HG02885 (cell line): ENCODE data around the gene CCDC85B.
"Not testable (repeated sequence)": the region's sequence is repeated elsewhere in the genome, so short reads cannot be mapped to it uniquely, and the experiment has no call there.

Experiments used
- ATAC-seq: cut with Tn5 transposase; IDR thresholded peaks from one replicate; pipeline ENCODE4 v1.9.1; 2021; ENCODE audit warnings: mild to moderate bottlenecking; ENCODE audit not compliant: unreplicated experiment, poor library complexity

CCDC85B gene

GRCh38 chr11:65884716-65885092 lies 5.8 kb upstream of the CCDC85B start:
- ATAC-seq, result no peak

GRCh38 chr11:65885231-65885630 lies 5.2 kb upstream of the CCDC85B start:
- ATAC-seq, result no peak

- no peak for ATAC-seq
Observed at GRCh38 chr11:65885808-65886536, 4.5 kb upstream of the CCDC85B start.

GRCh38 chr11:65886826-65887722 lies 3.4 kb upstream of the CCDC85B start:
- no peak for ATAC-seq

- no peak for ATAC-seq
Observed at GRCh38 chr11:65887723-65888162, 2.7 kb upstream of the CCDC85B start.

GRCh38 chr11:65888163-65888814 lies 2.2 kb upstream of the CCDC85B start, which contains the start of gene FIBP:
Gene FIBP, minus strand, starts transcription at chr11:65888471. Its CDS starts 53 bp downstream, at chr11:65888418.
- ATAC-seq, result peak; percentile 55

- ATAC-seq, result no peak
Observed at GRCh38 chr11:65891219-65892136, 1.0 kb downstream of the CCDC85B start.

GRCh38 chr11:65892137-65892540 lies 1.7 kb downstream of the CCDC85B start:
- not testable (repeated sequence) for ATAC-seq

GRCh38 chr11:65892661-65893317 lies 2.3 kb downstream of the CCDC85B start:
- no peak for ATAC-seq

GRCh38 chr11:65894034-65894591 lies 3.6 kb downstream of the CCDC85B start:
- ATAC-seq, result no peak

- no peak for ATAC-seq
Observed at GRCh38 chr11:65895482-65895981, 5.1 kb downstream of the CCDC85B start.

- ATAC-seq, result no peak
Observed at GRCh38 chr11:65896034-65896999, 5.8 kb downstream of the CCDC85B start.

- no peak for ATAC-seq
Observed at GRCh38 chr11:65897020-65897471, 6.6 kb downstream of the CCDC85B start.

GRCh38 chr11:65898656-65899355 lies 8.3 kb downstream of the CCDC85B start:
- no peak for ATAC-seq

GRCh38 chr11:65899356-65900124 lies 9.1 kb downstream of the CCDC85B start:
- ATAC-seq, result no peak
